PC-9 (cell line): ENCODE results near the gene RLN3. TPM values are rescaled to one million over a fixed set of nuclear protein-coding genes. Genes with fewer than 3 reads are reported as not detected.
"Not testable (repeated sequence)": the region's sequence is repeated elsewhere in the genome, so short reads cannot be mapped to it uniquely, and the experiment has no call there.

ENCODE experiments used
- BruUV-seq: library from RNA; stranded (reverse); fragments of 400-500 nt; replicated peaks from 2 replicates; lab custom pipeline; 2021; lab: Mats Ljungman, UMichigan
- CTCF ChIA-PET: fragments of 300-600 bp; sonication (Branson Sonifier 250); formaldehyde crosslinking; loops from one replicate; lab custom pipeline; 2022; ENCODE audit warnings: antibody characterized with exemption; lab: Charles Lee
- POLR2A ChIA-PET: fragments of 300-600 bp; sonication (Branson Sonifier 250); formaldehyde crosslinking; loops from one replicate; lab custom pipeline; 2022; ENCODE audit warnings: antibody characterized with exemption; ENCODE audit not compliant: unreplicated experiment; lab: Charles Lee
- DNase-seq, 2 experiments: peaks; one replicate each; pipeline versions ENCODE4 v3.0.0 to v3.0.0-alpha.2; 2015 to 2022; ENCODE audit warnings: mixed read lengths in 1 of 2
- H2AFZ ChIP-seq: fragments of 200-600 bp; sonication (generic); 2 replicates; pipeline ENCODE4 v1.8.1; 2017; ENCODE audit warnings: antibody characterized with exemption
- H3F3A ChIP-seq: fragments of 200-600 bp; sonication (generic); 2 replicates; pipeline ENCODE4 v1.8.1; 2017; ENCODE audit warnings: antibody characterized with exemption, mild to moderate bottlenecking, low read depth; ENCODE audit not compliant: insufficient read depth
- H3K27ac ChIP-seq: fragments of 200-600 bp; sonication (generic); 2 replicates; pipeline ENCODE4 v1.6.1; 2016; ENCODE audit warnings: mixed run types
- H3K27me3 ChIP-seq: fragments of 200-600 bp; sonication (generic); 2 replicates; pipeline ENCODE4 v1.6.1; 2016; ENCODE audit warnings: low read depth, mixed run types; ENCODE audit not compliant: insufficient read depth
- H3K36me3 ChIP-seq: fragments of 200-600 bp; sonication (generic); 2 replicates; pipeline ENCODE4 v1.6.1; 2016; ENCODE audit warnings: low read depth, mixed run types
- H3K4me1 ChIP-seq: fragments of 200-600 bp; sonication (generic); replicated peaks from 2 replicates; pipeline ENCODE4 v1.6.1; 2016; ENCODE audit warnings: mixed run types; ENCODE audit not compliant: insufficient read depth
- H3K4me2 ChIP-seq: fragments of 200-600 bp; sonication (generic); 2 replicates; pipeline ENCODE4 v1.6.1; 2017; ENCODE audit warnings: mixed run types
- H3K4me3 ChIP-seq: fragments of 200-600 bp; sonication (generic); 2 replicates; pipeline ENCODE4 v1.6.1; 2016; ENCODE audit warnings: mixed run types
- H3K79me2 ChIP-seq: fragments of 200-600 bp; sonication (generic); 2 replicates; pipeline ENCODE4 v1.6.1; 2017; ENCODE audit warnings: low read depth, mixed run types
- H3K9me2 ChIP-seq: fragments of 200-600 bp; sonication (generic); 2 replicates; pipeline ENCODE4 v1.8.1; 2017; ENCODE audit warnings: mild to moderate bottlenecking; ENCODE audit not compliant: insufficient read depth
- H3K9me3 ChIP-seq: fragments of 200-600 bp; sonication (generic); 2 replicates; pipeline ENCODE4 v1.8.1; 2016; ENCODE audit warnings: low read depth; ENCODE audit not compliant: insufficient read depth
- H4K20me1 ChIP-seq: fragments of 200-600 bp; sonication (generic); 2 replicates; pipeline ENCODE4 v1.8.1; 2017; ENCODE audit not compliant: insufficient read depth
- CTCF ChIP-seq: fragments of 200-600 bp; sonication (generic); conservative IDR thresholded peaks from 2 replicates; pipeline ENCODE4 v1.6.1; 2017; ENCODE audit warnings: mixed run types, antibody characterized with exemption, mild to moderate bottlenecking, moderate library complexity
- EZH2 ChIP-seq: fragments of 200-600 bp; sonication (generic); IDR thresholded peaks from 2 replicates; pipeline ENCODE4 v1.8.0; 2017; ENCODE audit warnings: antibody characterized with exemption, low read depth
- intact Hi-C: fragments of 100-400 bp; cut with micrococcal nuclease; formaldehyde crosslinking; loops from one replicate; pipeline ENCODE4 v1.10.0; 2022; ENCODE audit not compliant: unreplicated experiment
- total RNA-seq: library from RNA; stranded (reverse); gene quantifications from 2 replicates; pipeline ENCODE4 v1.2.3, GENCODE V29; 2021

The RLN3 gene
- total RNA-seq, 1 experiment from 2014 or later, result not detected

- no peaks in the 10 kb centered on the region for H4K20me1 ChIP-seq
- DNase-seq, result no peak
- POLR2A ChIA-PET, result interaction anchor here (0.7 kb wide), 1 partner anchor 9 kb away, joined by 3 read pairs; no protein-coding TSS in a partner anchor
- H3K36me3 ChIP-seq, result no peaks in the 10 kb centered on the region
- H3K9me3 ChIP-seq, result no peaks in the 10 kb centered on the region
- peaks cover 15% of the 10 kb centered on the region; the same call in 1 of the 2 replicates for H3F3A ChIP-seq
- intact Hi-C loops, result no loop called here
- H3K27ac ChIP-seq, result no peak overlapping the region
- 0 out of 2 replicates have a peak, but pooled peaks cover 4% of the 10 kb centered on the region for H3K4me1 ChIP-seq
- no peaks in the 10 kb centered on the region for H3K9me2 ChIP-seq
- H3K27me3 ChIP-seq, result no peaks in the 10 kb centered on the region
- H3K4me3 ChIP-seq, result no peak overlapping the region
- no peak overlapping the region for H3K4me2 ChIP-seq
- CTCF ChIA-PET, result interaction anchor here (0.6 kb wide), 1 partner anchor 16 kb away, joined by 3 read pairs; the partner anchor contains the start of gene IL27RA
- no TSS peak for BruUV-seq
- no peak overlapping the region for H2AFZ ChIP-seq
- TF ChIP-seq EZH2, result no peak
- no peak for TF ChIP-seq CTCF
- no peaks in the 10 kb centered on the region for H3K79me2 ChIP-seq
Observed at GRCh38 chr19:14015524-14016035, 12.4 kb upstream of the RLN3 start.

- H3K27me3 ChIP-seq, result no peaks in the 10 kb centered on the region
- POLR2A ChIA-PET, result interaction anchor here (0.6 kb wide), 1 partner anchor 31 kb away, joined by 3 read pairs; no protein-coding TSS in a partner anchor
Observed at GRCh38 chr19:14019100-14019499, 8.8 kb upstream of the RLN3 start.

GRCh38 chr19:14019739-14020138, 8.2 kb upstream of the RLN3 start:
- H3K4me2 ChIP-seq, H3K4me3 ChIP-seq, DNase-seq, H3K9me3 ChIP-seq, H3K36me3 ChIP-seq, intact Hi-C loops, H4K20me1 ChIP-seq, H3K79me2 ChIP-seq, H3K27ac ChIP-seq, H2AFZ ChIP-seq, BruUV-seq, H3K9me2 ChIP-seq, CTCF ChIA-PET, H3K27me3 ChIP-seq: not testable (repeated sequence)
- POLR2A ChIA-PET, result interaction anchor here (0.6 kb wide), 1 partner anchor 31 kb away, joined by 3 read pairs; no protein-coding TSS in a partner anchor
- peaks cover 40% of the 10 kb centered on the region for H3F3A ChIP-seq
- H3K4me1 ChIP-seq, result peaks cover 19% of the 10 kb centered on the region

More at GRCh38 chr19:14019100-14019499, 8.8 kb upstream of the RLN3 start:
- DNase-seq, result no peak
- peaks cover 18% of the 10 kb centered on the region for H3K4me1 ChIP-seq
- no peaks in the 10 kb centered on the region for H3K36me3 ChIP-seq
- H3K79me2 ChIP-seq, result no peaks in the 10 kb centered on the region
- no peak overlapping the region for H3K4me2 ChIP-seq
- intact Hi-C loops, result no loop called here
- H3K9me2 ChIP-seq, result no peaks in the 10 kb centered on the region
- BruUV-seq, result no TSS peak
- TF ChIP-seq EZH2 (no peak), CTCF (no peak)
- H3K27ac ChIP-seq, result no peak overlapping the region
- no peaks in the 10 kb centered on the region for H3K9me3 ChIP-seq
- no peaks in the 10 kb centered on the region for H4K20me1 ChIP-seq
- no peak overlapping the region for H2AFZ ChIP-seq
- H3F3A ChIP-seq, result peaks cover 33% of the 10 kb centered on the region; the same call in 1 of the 2 replicates
- H3K4me3 ChIP-seq, result no peak overlapping the region
- CTCF ChIA-PET, result interaction anchor here (0.7 kb wide), 1 partner anchor 116 kb away, joined by 3 read pairs; no protein-coding TSS in a partner anchor
